Activated CD4-positive, alpha-beta memory T cell treated with anti-CD3 and anti-CD28 coated beads, Interleukin-2, amount 10 ng/mL, durations not matched to agents 7 days and 5 days (primary cell): ENCODE measurements around the gene HS3ST6. TPM values are rescaled to one million over a fixed set of nuclear protein-coding genes. Genes with fewer than 3 reads are reported as not detected.
"Not testable (repeated sequence)": the region's sequence is repeated elsewhere in the genome, so short reads cannot be mapped to it uniquely, and the experiment has no call there.

Source experiments
- CTCF ChIA-PET: fragments of 350-600 bp; sonication (Branson Sonifier 250); formaldehyde crosslinking; loops from one replicate; lab custom pipeline; 2021; ENCODE audit warnings: antibody characterized with exemption, inconsistent platforms; lab: Charles Lee
- POLR2A ChIA-PET: fragments of 350-600 bp; sonication (Branson Sonifier 250); formaldehyde crosslinking; loops from one replicate; lab custom pipeline; 2021; ENCODE audit warnings: antibody characterized with exemption; lab: Charles Lee
- DNase-seq: peaks from one replicate; pipeline ENCODE4 v3.0.0-alpha.2; 2020
- H3K27ac Mint-ChIP-seq: one replicate; pipeline ENCODE4 v1.8.0; 2021; ENCODE audit warnings: mild to moderate bottlenecking, mixed read lengths
- H3K27me3 Mint-ChIP-seq: one replicate; pipeline ENCODE4 v1.8.0; 2021; ENCODE audit warnings: mixed read lengths
- H3K36me3 Mint-ChIP-seq: one replicate; pipeline ENCODE4 v1.8.0; 2021; ENCODE audit warnings: low read depth, mixed read lengths
- H3K4me1 Mint-ChIP-seq: one replicate; pipeline ENCODE4 v1.8.0; 2021; ENCODE audit warnings: mixed read lengths
- H3K4me3 Mint-ChIP-seq: one replicate; pipeline ENCODE4 v1.8.0; 2021; ENCODE audit warnings: mild to moderate bottlenecking, mixed read lengths
- H3K9me3 Mint-ChIP-seq: one replicate; pipeline ENCODE4 v1.8.0; 2021; ENCODE audit warnings: mixed read lengths
- total RNA-seq, 2 experiments: library from RNA; stranded (reverse); gene quantifications; one replicate each; pipeline ENCODE4 v1.2.3, GENCODE V29; 2021

Gene HS3ST6
- total RNA-seq, 2 experiments from 2014 or later, result not detected

- H3K27ac Mint-ChIP-seq, result no peak overlapping the region
- ChIA-PET CTCF (interaction anchor here (0.8 kb wide), 1 partner anchor 21 kb away, joined by 4 read pairs; no protein-coding TSS in a partner anchor), POLR2A (no interaction called here)
- H3K36me3 Mint-ChIP-seq, result no peaks in the 10 kb centered on the region
- H3K27me3 Mint-ChIP-seq, result peaks cover 9% of the 10 kb centered on the region
- H3K4me3 Mint-ChIP-seq, result no peak overlapping the region
- H3K9me3 Mint-ChIP-seq, result no peaks in the 10 kb centered on the region
- no peak for DNase-seq
- no peaks in the 10 kb centered on the region for H3K4me1 Mint-ChIP-seq
These were observed 10.0 kb downstream of the HS3ST6 start for GRCh38 chr16:1908184-1908583.

- no peak overlapping the region for H3K4me3 Mint-ChIP-seq
- no peaks in the 10 kb centered on the region for H3K36me3 Mint-ChIP-seq
- DNase-seq, result no peak
- ChIA-PET POLR2A (no interaction called here), CTCF (no interaction called here)
- H3K27me3 Mint-ChIP-seq, result peaks cover 9% of the 10 kb centered on the region
- no peaks in the 10 kb centered on the region for H3K9me3 Mint-ChIP-seq
- no peak overlapping the region for H3K27ac Mint-ChIP-seq
- H3K4me1 Mint-ChIP-seq, result no peaks in the 10 kb centered on the region
These were observed 10.9 kb downstream of the HS3ST6 start for GRCh38 chr16:1907226-1907860.

GRCh38 chr16:1906846-1907165 lies 11.4 kb downstream of the HS3ST6 start:
- ChIA-PET CTCF (no interaction called here), POLR2A (no interaction called here)
- no peak overlapping the region for H3K27ac Mint-ChIP-seq
- H3K9me3 Mint-ChIP-seq, result no peaks in the 10 kb centered on the region
- no peaks in the 10 kb centered on the region for H3K36me3 Mint-ChIP-seq
- peaks cover 9% of the 10 kb centered on the region for H3K27me3 Mint-ChIP-seq
- no peaks in the 10 kb centered on the region for H3K4me1 Mint-ChIP-seq
- H3K4me3 Mint-ChIP-seq, result no peak overlapping the region
- DNase-seq, result no peak

- H3K36me3 Mint-ChIP-seq, result no peaks in the 10 kb centered on the region
- H3K27ac Mint-ChIP-seq, result no peak overlapping the region
- DNase-seq, result no peak
- peaks cover 9% of the 10 kb centered on the region for H3K27me3 Mint-ChIP-seq
- no peaks in the 10 kb centered on the region for H3K9me3 Mint-ChIP-seq
- CTCF ChIA-PET, result no interaction called here
- no peak overlapping the region for H3K4me3 Mint-ChIP-seq
- POLR2A ChIA-PET, result no interaction called here
- no peaks in the 10 kb centered on the region for H3K4me1 Mint-ChIP-seq
These were observed 12.0 kb downstream of the HS3ST6 start for GRCh38 chr16:1906055-1906845.

GRCh38 chr16:1903845-1904840 lies 14.1 kb downstream of the HS3ST6 start:
- Mint-ChIP-seq H3K4me3 (no peak overlapping the region), H3K36me3 (no peaks in the 10 kb centered on the region), H3K9me3 (no peaks in the 10 kb centered on the region), H3K4me1 (no peaks in the 10 kb centered on the region), H3K27me3 (peaks cover 9% of the 10 kb centered on the region), H3K27ac (no peak overlapping the region)
- POLR2A ChIA-PET, result no interaction called here
- no peak for DNase-seq
- CTCF ChIA-PET, result no interaction called here

GRCh38 chr16:1903220-1903574 lies 15.0 kb downstream of the HS3ST6 start:
- H3K4me1 Mint-ChIP-seq, result no peaks in the 10 kb centered on the region
- no peak overlapping the region for H3K4me3 Mint-ChIP-seq
- ChIA-PET POLR2A (no interaction called here), CTCF (no interaction called here)
- DNase-seq, result no peak
- H3K36me3 Mint-ChIP-seq, result no peaks in the 10 kb centered on the region
- no peaks in the 10 kb centered on the region for H3K9me3 Mint-ChIP-seq
- peaks cover 4% of the 10 kb centered on the region for H3K27me3 Mint-ChIP-seq
- H3K27ac Mint-ChIP-seq, result no peak overlapping the region

- CTCF ChIA-PET, result no interaction called here
- POLR2A ChIA-PET, result no interaction called here
These were observed 15.5 kb downstream of the HS3ST6 start for GRCh38 chr16:1902547-1903219.

GRCh38 chr16:1900452-1900774 lies 17.8 kb downstream of the HS3ST6 start:
- no peak overlapping the region for H3K4me3 Mint-ChIP-seq
- POLR2A ChIA-PET, result no interaction called here
- H3K36me3 Mint-ChIP-seq, result no peaks in the 10 kb centered on the region

More at GRCh38 chr16:1902547-1903219, 15.5 kb downstream of the HS3ST6 start:
- H3K9me3 Mint-ChIP-seq, result no peaks in the 10 kb centered on the region
- H3K4me1 Mint-ChIP-seq, result no peaks in the 10 kb centered on the region
- no peak overlapping the region for H3K27ac Mint-ChIP-seq
- DNase-seq, result no peak
- no peak overlapping the region for H3K4me3 Mint-ChIP-seq
- no peaks in the 10 kb centered on the region for H3K36me3 Mint-ChIP-seq
- peaks cover 4% of the 10 kb centered on the region for H3K27me3 Mint-ChIP-seq

GRCh38 chr16:1899641-1900451 lies 18.4 kb downstream of the HS3ST6 start:
- DNase-seq, result no peak
- Mint-ChIP-seq H3K27me3 (peaks cover 4% of the 10 kb centered on the region), H3K27ac (no peak overlapping the region), H3K4me3 (no peak overlapping the region), H3K4me1 (no peaks in the 10 kb centered on the region), H3K36me3 (no peaks in the 10 kb centered on the region), H3K9me3 (no peaks in the 10 kb centered on the region)
- CTCF ChIA-PET, result interaction anchor here (0.7 kb wide), 1 partner anchor 19 kb away, joined by 3 read pairs; no protein-coding TSS in a partner anchor
- POLR2A ChIA-PET, result no interaction called here

More at GRCh38 chr16:1900452-1900774, 17.8 kb downstream of the HS3ST6 start:
- H3K27ac Mint-ChIP-seq, result no peak overlapping the region
- H3K4me1 Mint-ChIP-seq, result no peaks in the 10 kb centered on the region
- DNase-seq, result no peak
- CTCF ChIA-PET, result no interaction called here
- H3K9me3 Mint-ChIP-seq, result no peaks in the 10 kb centered on the region
- H3K27me3 Mint-ChIP-seq, result peaks cover 4% of the 10 kb centered on the region

GRCh38 chr16:1897692-1898091 lies 20.5 kb downstream of the HS3ST6 start:
- CTCF ChIA-PET, result not testable (repeated sequence)

GRCh38 chr16:1895949-1896675 lies 22.1 kb downstream of the HS3ST6 start:
- Mint-ChIP-seq H3K36me3 (no peaks in the 10 kb centered on the region), H3K9me3 (no peaks in the 10 kb centered on the region), H3K27me3 (peaks cover 6% of the 10 kb centered on the region), H3K4me3 (no peak overlapping the region), H3K27ac (no peak overlapping the region), H3K4me1 (no peaks in the 10 kb centered on the region)
- no peak for DNase-seq
- CTCF ChIA-PET, result no interaction called here
- POLR2A ChIA-PET, result no interaction called here

More at GRCh38 chr16:1897692-1898091, 20.5 kb downstream of the HS3ST6 start:
- H3K27ac Mint-ChIP-seq, H3K36me3 Mint-ChIP-seq, H3K27me3 Mint-ChIP-seq, POLR2A ChIA-PET, H3K4me1 Mint-ChIP-seq, H3K9me3 Mint-ChIP-seq, DNase-seq, H3K4me3 Mint-ChIP-seq: not testable (repeated sequence)

GRCh38 chr16:1895068-1895467 lies 23.1 kb downstream of the HS3ST6 start:
- DNase-seq, result no peak
- POLR2A ChIA-PET, result no interaction called here
- no peak overlapping the region for H3K4me3 Mint-ChIP-seq
- H3K27me3 Mint-ChIP-seq, result peaks cover 12% of the 10 kb centered on the region
- H3K27ac Mint-ChIP-seq, result no peak overlapping the region
- no peaks in the 10 kb centered on the region for H3K36me3 Mint-ChIP-seq
- no peaks in the 10 kb centered on the region for H3K4me1 Mint-ChIP-seq
- no peaks in the 10 kb centered on the region for H3K9me3 Mint-ChIP-seq
- CTCF ChIA-PET, result no interaction called here
